Measurements from ENCODE around the gene RHOD.

- TF ChIP-seq, protein P1, sequence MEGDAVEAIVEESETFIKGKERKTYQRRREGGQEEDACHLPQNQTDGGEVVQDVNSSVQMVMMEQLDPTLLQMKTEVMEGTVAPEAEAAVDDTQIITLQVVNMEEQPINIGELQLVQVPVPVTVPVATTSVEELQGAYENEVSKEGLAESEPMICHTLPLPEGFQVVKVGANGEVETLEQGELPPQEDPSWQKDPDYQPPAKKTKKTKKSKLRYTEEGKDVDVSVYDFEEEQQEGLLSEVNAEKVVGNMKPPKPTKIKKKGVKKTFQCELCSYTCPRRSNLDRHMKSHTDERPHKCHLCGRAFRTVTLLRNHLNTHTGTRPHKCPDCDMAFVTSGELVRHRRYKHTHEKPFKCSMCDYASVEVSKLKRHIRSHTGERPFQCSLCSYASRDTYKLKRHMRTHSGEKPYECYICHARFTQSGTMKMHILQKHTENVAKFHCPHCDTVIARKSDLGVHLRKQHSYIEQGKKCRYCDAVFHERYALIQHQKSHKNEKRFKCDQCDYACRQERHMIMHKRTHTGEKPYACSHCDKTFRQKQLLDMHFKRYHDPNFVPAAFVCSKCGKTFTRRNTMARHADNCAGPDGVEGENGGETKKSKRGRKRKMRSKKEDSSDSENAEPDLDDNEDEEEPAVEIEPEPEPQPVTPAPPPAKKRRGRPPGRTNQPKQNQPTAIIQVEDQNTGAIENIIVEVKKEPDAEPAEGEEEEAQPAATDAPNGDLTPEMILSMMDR (IDR thresholded peaks at IDR 0.05 in 8 of 11, conservative IDR thresholded peaks at IDR 0.05 in 3 of 11), result peak; percentile 54 to 91 (median 81)
- no peak for TF ChIP-seq POLR2A (IDR thresholded peaks at IDR 0.05)
- peak in 2 of 3 donors; percentile 40 to 47 for TF ChIP-seq POLR2AphosphoS5 (IDR thresholded peaks at IDR 0.05)
Measured at GRCh38 chr11:67071420-67072284, 15.0 kb downstream of the RHOD start.

Data from spleen (tissue), 7 donors.